Inflammatory macrophage treated with lipopolysaccharide for 4 hours (primary cell): ENCODE results near the gene MPL.
"Not testable (repeated sequence)": the region's sequence is repeated elsewhere in the genome, so short reads cannot be mapped to it uniquely, and the experiment has no call there.

Source experiments
- DNase-seq: peaks from one replicate; pipeline ENCODE4 v3.0.0-alpha.2; 2020

The MPL gene

GRCh38 chr1:43382027-43382779 is 44.6 kb downstream of the MPL start:
- no peak for DNase-seq

- no peak for DNase-seq
Measured at GRCh38 chr1:43383449-43383848, 45.8 kb downstream of the MPL start.

DNA sequence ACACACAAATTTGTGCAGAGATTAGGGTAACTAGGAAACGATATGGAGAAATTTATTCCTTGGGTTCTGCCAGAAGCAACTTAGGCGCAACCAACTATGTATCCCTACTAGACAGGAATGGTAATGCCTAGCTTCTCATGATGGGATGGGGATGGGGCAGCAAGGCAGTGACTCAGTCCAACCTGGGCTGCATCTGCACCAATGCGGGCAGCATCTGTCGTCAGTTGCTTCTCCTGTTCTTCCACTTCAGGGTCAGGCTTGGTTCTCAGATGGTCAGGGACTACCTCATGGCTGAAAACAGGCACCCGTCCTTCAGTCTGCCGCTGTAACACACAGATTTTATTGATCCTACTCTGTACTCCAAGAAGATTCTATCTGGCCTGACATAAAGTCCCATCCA is 49.1 kb downstream of the MPL start:
- DNase-seq, result no peak

DNA sequence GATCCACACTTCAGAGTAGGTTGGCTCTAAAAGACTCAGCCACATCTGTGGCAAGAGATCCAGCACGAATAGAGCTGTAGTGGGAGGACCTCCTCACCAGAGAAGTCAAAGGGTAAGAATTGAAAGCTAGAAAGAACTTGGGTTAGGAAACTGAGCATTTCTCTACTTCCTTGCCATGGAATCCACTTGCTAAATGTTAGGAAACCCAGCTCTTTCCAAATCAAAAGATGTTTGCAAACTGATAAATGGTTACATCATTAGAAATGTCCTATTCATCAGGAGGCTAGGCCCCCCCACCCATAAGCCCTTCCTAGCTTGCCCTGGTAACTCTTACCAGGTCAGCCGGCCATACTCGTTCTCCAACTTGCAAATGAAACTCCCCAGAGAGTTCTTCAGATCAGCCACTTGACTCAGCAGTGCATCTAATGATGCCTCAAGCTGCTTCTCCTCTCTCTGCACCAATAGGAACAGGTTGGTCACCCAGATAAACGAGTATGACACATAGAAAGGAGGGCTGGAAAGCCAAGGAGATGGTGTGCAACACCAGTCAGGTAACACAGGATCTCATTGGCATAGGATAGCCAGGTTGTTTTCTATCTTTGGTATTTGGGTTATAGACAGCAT is 50.5 kb downstream of the MPL start:
- DNase-seq, result peak; percentile 89

- DNase-seq, result peak; percentile 14
Measured at GRCh38 chr1:43388613-43389012, 51.0 kb downstream of the MPL start.

DNA sequence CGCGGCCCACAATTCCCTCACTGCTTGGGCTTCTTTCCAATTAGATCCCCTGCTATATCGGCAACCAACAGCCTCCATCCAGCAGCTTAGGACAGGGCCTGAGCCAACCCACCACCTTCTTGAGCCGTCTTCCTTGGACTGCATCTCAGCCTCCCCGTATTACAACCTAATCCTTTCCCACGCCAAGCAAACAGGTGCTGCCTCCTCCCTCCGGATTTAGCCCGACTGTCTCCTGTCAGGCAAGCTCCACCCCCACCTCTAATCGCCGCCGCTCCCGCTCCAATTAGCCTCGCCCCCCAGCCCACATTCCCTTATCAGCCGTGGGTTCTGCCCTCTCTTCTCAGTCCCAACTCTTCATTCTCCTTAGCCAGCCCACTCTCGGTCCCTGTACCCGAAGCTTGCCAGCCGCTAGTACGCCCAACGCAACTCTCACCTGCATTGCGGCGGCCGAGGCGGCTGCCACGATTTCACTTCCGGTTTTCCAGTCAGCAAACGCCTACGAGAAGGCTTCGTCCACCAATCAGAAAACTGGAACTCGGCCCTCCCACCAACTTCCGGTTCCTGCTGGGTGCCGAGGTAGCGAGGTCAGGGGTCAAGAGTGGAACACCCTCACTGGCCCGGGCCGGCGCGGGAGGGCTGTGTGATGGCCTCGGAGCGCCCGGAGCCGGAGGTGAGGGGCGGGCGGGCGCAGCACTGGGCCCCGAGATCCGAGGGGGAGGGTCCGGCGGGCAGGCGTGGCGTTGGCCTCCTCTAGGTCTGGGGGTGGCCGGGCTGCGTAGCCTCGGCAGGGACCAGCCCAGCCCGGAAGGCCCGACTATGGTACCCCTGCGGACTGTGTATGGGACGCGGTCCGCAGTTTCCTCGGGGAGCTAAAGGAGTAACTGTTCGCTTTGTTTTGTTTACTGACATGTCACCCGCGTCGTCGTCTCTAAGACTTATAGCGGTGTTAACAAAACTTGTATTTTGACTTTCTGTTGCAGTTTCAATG is 52.0 kb downstream of the MPL start, which contains the start of the genes MED8 and SZT2:
Gene MED8, minus strand, starts transcription at position 475 of the 988 bp plus-strand sequence. Its CDS starts 36 bp downstream, at position 439.
Gene SZT2, plus strand, starts transcription at position 574 of the 988 bp plus-strand sequence. Its CDS starts 70 bp downstream, at position 644.
- peak; percentile 96 for DNase-seq

DNA sequence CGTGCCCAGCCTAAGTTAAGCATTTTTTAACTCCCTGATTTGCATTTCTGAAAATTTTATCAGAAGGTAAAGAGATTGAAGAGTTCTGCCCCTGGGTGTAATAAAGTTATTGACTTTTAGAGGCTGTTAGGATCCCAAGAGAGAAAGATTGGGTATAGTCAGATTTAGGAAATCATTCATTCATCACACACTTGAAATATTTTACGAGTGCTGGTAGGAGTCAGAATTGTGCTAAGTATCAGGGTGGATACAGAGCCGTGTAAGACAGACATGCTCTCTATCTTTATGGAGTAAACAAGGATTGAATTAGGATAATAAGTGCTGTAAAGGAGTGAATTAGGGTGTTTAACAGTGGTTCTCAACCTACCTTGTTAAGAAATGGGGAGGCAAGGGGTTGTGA is 55.1 kb downstream of the MPL start:
- DNase-seq, result no peak

DNA sequence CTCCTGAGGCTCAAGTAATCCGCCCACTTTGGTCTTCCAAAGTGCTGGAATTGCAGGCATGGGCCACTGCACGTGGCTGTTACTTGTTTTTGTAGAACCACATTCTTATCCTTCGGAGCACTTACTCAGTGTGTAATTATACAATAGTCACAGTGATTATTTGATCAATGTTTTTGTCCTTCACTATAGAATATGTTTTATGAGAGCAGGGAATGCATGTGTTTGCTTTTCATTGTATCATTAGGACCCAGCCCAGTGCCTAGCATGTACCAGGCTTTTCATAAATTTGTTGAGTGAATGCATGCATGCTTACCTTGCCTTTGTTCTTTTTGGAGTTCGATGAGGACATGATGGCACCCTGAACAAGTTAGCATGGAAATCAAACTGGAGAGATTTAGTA is 57.9 kb downstream of the MPL start:
- no peak for DNase-seq

DNA sequence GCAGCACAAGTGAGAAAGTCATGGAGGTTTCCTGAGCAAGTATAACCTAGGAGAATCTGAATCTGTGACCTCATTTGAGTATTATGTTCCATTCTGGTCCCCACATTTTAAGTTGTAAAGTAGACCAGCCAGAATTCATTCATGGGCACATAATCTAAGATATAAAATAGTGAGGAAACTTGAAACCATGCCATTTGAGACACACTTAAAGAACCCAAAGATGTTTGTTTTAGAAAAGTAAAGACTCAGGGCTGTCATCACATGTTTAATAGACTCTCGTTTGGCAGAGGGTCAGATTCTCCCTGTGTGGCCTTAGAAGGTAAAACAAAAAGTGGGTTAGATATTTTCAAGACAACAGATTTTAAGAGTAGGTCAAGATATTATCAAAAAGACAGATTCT is 58.4 kb downstream of the MPL start:
- no peak for DNase-seq

GRCh38 chr1:43398227-43398626 is 60.6 kb downstream of the MPL start:
- no peak for DNase-seq

DNA sequence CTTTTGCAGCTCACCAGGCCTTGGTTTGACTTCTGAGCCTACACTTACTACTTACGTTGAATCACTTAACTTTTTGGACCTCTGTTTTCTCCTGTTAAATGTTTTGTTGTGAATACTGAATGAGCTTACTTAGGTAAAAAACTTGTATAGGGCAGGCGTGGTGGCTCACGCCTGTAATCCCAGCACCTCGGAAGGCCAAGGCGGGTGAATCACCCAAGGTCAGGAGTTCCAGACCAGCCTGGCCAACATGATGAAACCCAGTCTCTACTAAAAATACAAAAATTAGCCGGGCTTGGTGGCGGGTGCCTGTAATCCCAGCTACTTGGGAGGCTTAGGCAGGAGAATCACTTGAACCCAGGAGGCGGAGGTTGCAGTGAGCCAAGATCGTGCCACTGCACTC is 62.8 kb downstream of the MPL start:
- not testable (repeated sequence) for DNase-seq

GRCh38 chr1:43402089-43402865 is 64.7 kb downstream of the MPL start:
- no peak for DNase-seq
